K562 (cell line): ENCODE measurements around the gene GSK3B. TPM values are rescaled to one million over a fixed set of nuclear protein-coding genes. Genes with fewer than 3 reads are reported as not detected.

Source experiments
- ATAC-seq: fragments of 200-7000 bp; cut with Tn5 transposase; 3 replicates; pipeline ENCODE4 v1.9.1; 2020; ENCODE audit warnings: moderate library complexity
- BruUV-seq: library from RNA; stranded (reverse); fragments of 400-500 nt; replicated peaks from 2 replicates; lab custom pipeline; 2021; lab: Mats Ljungman, UMichigan
- CTCF ChIA-PET: fragments of 300-600 bp; formaldehyde crosslinking; extraction: SDS; loops from one replicate; lab custom pipeline; 2021; ENCODE audit warnings: low intra/inter-chr PET ratio; lab: Yijun Ruan, JAX
- POLR2A ChIA-PET: fragments of 300-600, 350-650 bp; sonication (Branson Sonifier 250); formaldehyde crosslinking; extraction: SDS; loops from one replicate; lab custom pipeline; 2021; ENCODE audit warnings: antibody characterized with exemption, inconsistent platforms; lab: Yijun Ruan, JAX
- DNase-seq, 4 experiments: peaks; one replicate each; pipeline versions ENCODE4 v3.0.0 to v3.0.0-alpha.2; 2011 to 2018; ENCODE audit warnings: low spot score in 3 of 4, mixed read lengths in 3 of 4; ENCODE audit errors: extremely low read depth in 1 of 4
- FAIRE-seq: peaks from 2 replicates; lab custom pipeline; 2011; peaks lifted over from hg19 to GRCh38; lab: Jason Lieb, UNC
- H2AFZ ChIP-seq: 2 replicates; pipeline ENCODE4 v1.6.0; 2011; ENCODE audit warnings: low read depth, low read length, control low read depth, inconsistent platforms
- H3K27ac ChIP-seq: fragments of 200-600 bp; 3 replicates; pipeline ENCODE4 v1.8.0; 2011; ENCODE audit warnings: low read depth, mild to moderate bottlenecking, control low read depth, inconsistent platforms, low read length, moderate library complexity, mixed read lengths; ENCODE audit errors: extremely low read depth
- H3K27me3 ChIP-seq, 2 experiments: fragments of 300-600 bp in 1 of 2; 2 replicates in 1 of 2; 3 replicates in 1 of 2; pipeline versions ENCODE4 v1.6.0 to v1.8.0; 2011; ENCODE audit warnings: inconsistent platforms in 2 of 2, low read length in 2 of 2, mild to moderate bottlenecking in 1 of 2, mixed read lengths in 1 of 2, moderate library complexity in 1 of 2; ENCODE audit not compliant: control insufficient read depth in 2 of 2, insufficient read depth in 2 of 2
- H3K36me3 ChIP-seq: fragments of 300-600 bp; 3 replicates; pipeline ENCODE4 v1.8.0; 2011; ENCODE audit warnings: mild to moderate bottlenecking, low read length, inconsistent platforms; ENCODE audit not compliant: control insufficient read depth, insufficient read depth
- H3K4me1 ChIP-seq, 2 experiments: fragments of 200-600 bp in 1 of 2; replicated peaks in 1 of 2; 2 replicates in 1 of 2; 3 replicates in 1 of 2; pipeline versions ENCODE4 v1.5.1 to v1.8.0; 2011; ENCODE audit warnings: inconsistent platforms in 2 of 2, low read length in 2 of 2, mild to moderate bottlenecking in 1 of 2, mixed read lengths in 1 of 2, moderate library complexity in 1 of 2; ENCODE audit not compliant: control insufficient read depth in 2 of 2, insufficient read depth in 2 of 2
- H3K4me2 ChIP-seq: 2 replicates; pipeline ENCODE4 v1.6.1; 2011; ENCODE audit warnings: low read length, control low read depth, inconsistent platforms, mixed read lengths; ENCODE audit not compliant: insufficient read depth
- H3K4me3 ChIP-seq: fragments of 200-600 bp; sonication (generic), shearing (Covaris generic); 2 replicates; pipeline ENCODE4 v1.5.1; 2016; ENCODE audit warnings: control low read depth, inconsistent platforms
- H3K79me2 ChIP-seq: fragments of 200-600 bp; 3 replicates; pipeline ENCODE4 v1.8.0; 2011; ENCODE audit warnings: low read length, inconsistent platforms; ENCODE audit not compliant: control insufficient read depth, insufficient read depth
- H3K9ac ChIP-seq, 2 experiments: 2 replicates each; pipeline versions ENCODE4 v1.6.0 to v1.6.1; 2011; ENCODE audit warnings: low read depth in 2 of 2, low read length in 2 of 2, control low read depth in 1 of 2, inconsistent platforms in 1 of 2, mild to moderate bottlenecking in 1 of 2, mixed read lengths in 1 of 2; ENCODE audit not compliant: insufficient read depth in 1 of 2
- H3K9me1 ChIP-seq: one replicate; pipeline ENCODE4 v1.6.0; 2011; ENCODE audit warnings: inconsistent platforms, mild to moderate bottlenecking, low read length, moderate library complexity; ENCODE audit not compliant: control insufficient read depth, insufficient read depth
- H3K9me3 ChIP-seq: replicated peaks from 2 replicates; pipeline ENCODE4 v1.5.1; 2011; ENCODE audit warnings: low read depth, low read length, inconsistent platforms; ENCODE audit not compliant: control insufficient read depth, insufficient read depth
- H4K20me1 ChIP-seq: replicated peaks from 2 replicates; pipeline ENCODE4 v1.6.1; 2011; ENCODE audit warnings: low read length, inconsistent platforms, mixed read lengths; ENCODE audit not compliant: control insufficient read depth, insufficient read depth
- ATF3 ChIP-seq, 2 experiments: fragments of 450-650 bp in 1 of 2; sonication (generic) in 1 of 2; formaldehyde crosslinking in 1 of 2; IDR thresholded peaks in 1 of 2; conservative IDR thresholded peaks in 1 of 2; 2 replicates each; pipeline versions ENCODE4 v1.6.1 to v1.8.1; 2016 to 2023; ENCODE audit warnings: mild to moderate bottlenecking in 2 of 2, moderate library complexity in 2 of 2, inconsistent platforms in 1 of 2, missing genetic modification reagents in 1 of 2
- CBX3 ChIP-seq, 2 experiments: IDR thresholded peaks; 1 replicate in 1 of 2; 2 replicates in 1 of 2; pipeline ENCODE4 v1.6.1; 2012; ENCODE audit warnings: inconsistent platforms in 2 of 2, low read length in 2 of 2, borderline replicate concordance in 1 of 2, control low read depth in 1 of 2
- GTF2E2 ChIP-seq: fragments of 200-800 bp; sonication (Bioruptor generic); IDR thresholded peaks from 2 replicates; pipeline ENCODE4 v1.6.1; 2016; ENCODE audit warnings: missing genetic modification characterization, missing compliant biosample characterization
- TRIM25 ChIP-seq: fragments of 450-650 bp; IDR thresholded peaks from 2 replicates; pipeline ENCODE4 v1.7.0; 2016; ENCODE audit warnings: borderline replicate concordance
- ZBTB1 ChIP-seq: sonication (generic); formaldehyde crosslinking; IDR thresholded peaks from 2 replicates; pipeline ENCODE4 v1.8.1; 2023; ENCODE audit warnings: missing genetic modification reagents, low read depth, mild to moderate bottlenecking, borderline replicate concordance
- ZNF507 ChIP-seq: conservative IDR thresholded peaks from 2 replicates; pipeline ENCODE4 v1.6.1; 2017; ENCODE audit warnings: missing genetic modification characterization, missing compliant biosample characterization
- ZZZ3 ChIP-seq: fragments of 450-650 bp; IDR thresholded peaks from 2 replicates; pipeline ENCODE4 v1.6.1; 2016; ENCODE audit warnings: antibody characterized with exemption, mild to moderate bottlenecking, moderate library complexity
- in situ Hi-C: fragments of 300-500 bp; cut with MboI; formaldehyde crosslinking; loops from 4 replicates; pipeline ENCODE4 v1.15.0; 2018; ENCODE audit warnings: inconsistent platforms, mixed read lengths
- intact Hi-C: fragments of 100-400 bp; cut with micrococcal nuclease; formaldehyde crosslinking; loops from 2 replicates; pipeline ENCODE4 v1.14.2; 2022
- polyA plus RNA-seq, 8 experiments: library from polyadenylated mRNA; depleted of rRNA in 4 of 8; stranded (reverse) in 5 of 8; unstranded in 3 of 8; fragments of >200 nt; fragmentation: Nextera tagmentation in 2 of 8; fragmentation: Illumina TruSeq in 1 of 8; extraction: Ambion mirVana in 2 of 8; extraction: Trizol in 1 of 8; gene quantifications; 2 replicates each; pipeline versions ENCODE4 v1.2.1 to v1.2.3, GENCODE V29; 2011 to 2014; ENCODE audit warnings: inconsistent platforms in 1 of 8, missing spikeins in 1 of 8
- total RNA-seq, 7 experiments: library from RNA; depleted of rRNA in 6 of 7; stranded (reverse); fragments of >200 nt in 6 of 7; fragmentation: Illumina TruSeq in 2 of 7; extraction: Trizol in 2 of 7; gene quantifications; 2 replicates each; pipeline versions ENCODE4 v1.2.1 to v1.2.3, GENCODE V29; 2011 to 2021; ENCODE audit warnings: low replicate concordance in 1 of 7
- TF ChIP-seq, protein P1 (sequence below), 2 experiments: fragments of 450-650 bp in 1 of 2; sonication (generic) in 1 of 2; formaldehyde crosslinking in 1 of 2; IDR thresholded peaks; 2 replicates each; pipeline versions ENCODE4 v1.7.1 to v1.9.0; 2016 to 2022; ENCODE audit warnings: inconsistent platforms in 1 of 2, mild to moderate bottlenecking in 1 of 2, missing genetic modification reagents in 1 of 2

The GSK3B gene
- total and polyA plus RNA-seq, 9 of the 15 experiments (the other 6 are each of a cell fraction or from before 2014, with no cell fraction given) = 4.7 to 25.0 (median 18.7) TPM

DNA sequence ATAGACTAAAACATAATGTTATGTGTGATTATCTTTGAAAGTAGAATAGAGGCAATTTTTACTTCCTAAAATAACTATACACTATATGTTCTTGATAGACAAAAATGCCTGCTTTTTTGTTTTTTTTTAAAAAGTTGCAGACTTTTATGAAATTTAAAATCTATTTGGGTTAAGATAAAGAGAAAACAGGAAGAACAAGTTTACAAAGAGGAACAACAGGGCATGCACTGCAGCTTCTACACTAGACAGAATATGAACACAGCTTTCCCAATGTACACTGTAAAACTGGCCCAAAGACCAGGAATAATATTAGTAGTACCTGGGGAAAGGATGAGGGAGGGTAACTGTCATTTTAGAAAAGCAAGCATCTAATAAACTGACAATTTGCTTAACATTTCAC, 258.7 kb downstream of the GSK3B start:
- H4K20me1 ChIP-seq = no peaks in the 10 kb centered on the region
- no TSS peak for BruUV-seq
- intact Hi-C loops (no loop called here), in situ Hi-C loops (no loop called here)
- H3K4me2 ChIP-seq = no peak overlapping the region
- no peak for FAIRE-seq
- CTCF ChIA-PET = no interaction called here
- H2AFZ ChIP-seq = no peak overlapping the region
- H3K9me3 ChIP-seq = no peaks in the 10 kb centered on the region
- H3K27ac ChIP-seq = no peak overlapping the region
- H3K79me2 ChIP-seq = no peaks in the 10 kb centered on the region
- DNase-seq = no peak
- H3K36me3 ChIP-seq = peaks cover 3% of the 10 kb centered on the region; the same call in 2 of the 3 replicates
- H3K4me3 ChIP-seq = no peak overlapping the region
- H3K27me3 ChIP-seq = no peaks in the 10 kb centered on the region
- ATAC-seq = no peak
- H3K9ac ChIP-seq = no peak overlapping the region
- POLR2A ChIA-PET = no interaction called here
- no peaks in the 10 kb centered on the region for H3K4me1 ChIP-seq
- H3K9me1 ChIP-seq = no peaks in the 10 kb centered on the region
- TF ChIP-seq CBX3 (IDR thresholded peaks at IDR 0.05; ENCODE audit: borderline replicate concordance in 1 of 2, low read length in 2 of 2) (no peak), GTF2E2 (tag) (no peak), TRIM25 (no peak), ZZZ3 (no peak), ATF3 (IDR thresholded peaks at IDR 0.05) (no peak), ATF3 (CRISPR knock-in tag; conservative IDR thresholded peaks at IDR 0.05) (no peak), ZBTB1 (CRISPR knock-in tag) (no peak), ZNF507 (tag) (no peak)
- TF ChIP-seq, protein P1, sequence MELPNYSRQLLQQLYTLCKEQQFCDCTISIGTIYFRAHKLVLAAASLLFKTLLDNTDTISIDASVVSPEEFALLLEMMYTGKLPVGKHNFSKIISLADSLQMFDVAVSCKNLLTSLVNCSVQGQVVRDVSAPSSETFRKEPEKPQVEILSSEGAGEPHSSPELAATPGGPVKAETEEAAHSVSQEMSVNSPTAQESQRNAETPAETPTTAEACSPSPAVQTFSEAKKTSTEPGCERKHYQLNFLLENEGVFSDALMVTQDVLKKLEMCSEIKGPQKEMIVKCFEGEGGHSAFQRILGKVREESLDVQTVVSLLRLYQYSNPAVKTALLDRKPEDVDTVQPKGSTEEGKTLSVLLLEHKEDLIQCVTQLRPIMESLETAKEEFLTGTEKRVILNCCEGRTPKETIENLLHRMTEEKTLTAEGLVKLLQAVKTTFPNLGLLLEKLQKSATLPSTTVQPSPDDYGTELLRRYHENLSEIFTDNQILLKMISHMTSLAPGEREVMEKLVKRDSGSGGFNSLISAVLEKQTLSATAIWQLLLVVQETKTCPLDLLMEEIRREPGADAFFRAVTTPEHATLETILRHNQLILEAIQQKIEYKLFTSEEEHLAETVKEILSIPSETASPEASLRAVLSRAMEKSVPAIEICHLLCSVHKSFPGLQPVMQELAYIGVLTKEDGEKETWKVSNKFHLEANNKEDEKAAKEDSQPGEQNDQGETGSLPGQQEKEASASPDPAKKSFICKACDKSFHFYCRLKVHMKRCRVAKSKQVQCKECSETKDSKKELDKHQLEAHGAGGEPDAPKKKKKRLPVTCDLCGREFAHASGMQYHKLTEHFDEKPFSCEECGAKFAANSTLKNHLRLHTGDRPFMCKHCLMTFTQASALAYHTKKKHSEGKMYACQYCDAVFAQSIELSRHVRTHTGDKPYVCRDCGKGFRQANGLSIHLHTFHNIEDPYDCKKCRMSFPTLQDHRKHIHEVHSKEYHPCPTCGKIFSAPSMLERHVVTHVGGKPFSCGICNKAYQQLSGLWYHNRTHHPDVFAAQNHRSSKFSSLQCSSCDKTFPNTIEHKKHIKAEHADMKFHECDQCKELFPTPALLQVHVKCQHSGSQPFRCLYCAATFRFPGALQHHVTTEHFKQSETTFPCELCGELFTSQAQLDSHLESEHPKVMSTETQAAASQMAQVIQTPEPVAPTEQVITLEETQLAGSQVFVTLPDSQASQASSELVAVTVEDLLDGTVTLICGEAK (IDR thresholded peaks at IDR 0.05) = no peak
- TF ChIP-seq, protein P1 (CRISPR knock-in tag; IDR thresholded peaks at IDR 0.05) = no peak
